H54 (cell line): Measurements from ENCODE around the gene OR2C3.
"Not testable (repeated sequence)": the region's sequence is repeated elsewhere in the genome, so short reads cannot be mapped to it uniquely, and the experiment has no call there.

Source experiments
- DNase-seq: peaks from one replicate; pipeline ENCODE4 v3.0.0; 2011; ENCODE audit warnings: low spot score, mixed read lengths; ENCODE audit not compliant: insufficient read length
- FAIRE-seq: peaks from 3 replicates; lab custom pipeline; 2011; peaks lifted over from hg19 to GRCh38; lab: Jason Lieb, UNC
- POLR2A ChIP-seq: IDR thresholded peaks from 2 replicates; pipeline ENCODE4 v1.6.1; 2011; ENCODE audit warnings: low read depth, mild to moderate bottlenecking, low read length

The OR2C3 gene

GRCh38 chr1:247491328-247491727 lies 44.9 kb downstream of the OR2C3 start:
- TF ChIP-seq POLR2A, result no peak
- FAIRE-seq (no peak), DNase-seq (no peak)

GRCh38 chr1:247487057-247487456 lies 49.2 kb downstream of the OR2C3 start:
- peak; percentile 45 for FAIRE-seq
- TF ChIP-seq POLR2A, result no peak
- DNase-seq, result peak; percentile 3

GRCh38 chr1:247482747-247483146 lies 53.5 kb downstream of the OR2C3 start:
- TF ChIP-seq POLR2A, result no peak
- DNase-seq, result no peak
- no peak for FAIRE-seq

GRCh38 chr1:247476328-247477058 lies 59.7 kb downstream of the OR2C3 start:
- DNase-seq, FAIRE-seq: not testable (repeated sequence)

GRCh38 chr1:247475793-247476192 lies 60.4 kb downstream of the OR2C3 start:
- no peak for FAIRE-seq
- no peak for TF ChIP-seq POLR2A
- no peak for DNase-seq
